Transverse colon (tissue), 4 donors: ENCODE data around the gene OR5C1. TPM values are rescaled to one million over a fixed set of nuclear protein-coding genes. Genes with fewer than 3 reads are reported as not detected.

ENCODE experiments used
- DNase-seq: peaks from one replicate; pipeline ENCODE4 v3.0.0-alpha.2; 2019
- H3K27ac ChIP-seq, 4 donors: fragments of 200-600 bp; sonication (generic); 2 replicates each; pipeline ENCODE4 v1.5.1; 2016 to 2018; ENCODE audit warnings: inconsistent platforms in 4 of 4
- H3K27me3 ChIP-seq: fragments of 200-600 bp; sonication (generic); 2 replicates; pipeline ENCODE4 v1.5.1; 2017; ENCODE audit warnings: inconsistent platforms
- H3K36me3 ChIP-seq, 4 donors: fragments of 200-600 bp; sonication (generic); 2 replicates each; pipeline ENCODE4 v1.5.1; 2017 to 2019; ENCODE audit warnings: inconsistent platforms in 4 of 4
- H3K4me1 ChIP-seq, 4 donors: fragments of 200-600 bp; sonication (generic); 2 replicates each; pipeline ENCODE4 v1.5.1; 2017 to 2020; ENCODE audit warnings: inconsistent platforms in 4 of 4
- H3K4me3 ChIP-seq, 4 donors: fragments of 200-600 bp; sonication (generic); 1 replicate in 1 of 4; 2 replicates in 3 of 4; pipeline versions ENCODE4 v1.5.1 to v1.6.1; 2017 to 2019; ENCODE audit warnings: inconsistent platforms in 4 of 4
- H3K9me3 ChIP-seq, 2 donors: fragments of 200-600 bp; sonication (generic); 2 replicates each; pipeline ENCODE4 v1.5.1; 2017 to 2019; ENCODE audit warnings: inconsistent platforms in 2 of 2
- EP300 ChIP-seq: sonication (generic); formaldehyde crosslinking; IDR thresholded peaks from one replicate; pipeline ENCODE4 v1.6.1; 2017; ENCODE audit warnings: antibody characterized with exemption, low read depth
- POLR2A ChIP-seq: fragments of 450-650 bp; IDR thresholded peaks from one replicate; pipeline ENCODE4 v1.6.1; 2016; ENCODE audit warnings: antibody characterized with exemption, mild to moderate bottlenecking, moderate library complexity
- POLR2AphosphoS5 ChIP-seq, 3 donors: sonication (generic); formaldehyde crosslinking; IDR thresholded peaks; one replicate each; pipeline ENCODE4 v1.6.1; 2016; ENCODE audit warnings: antibody characterized with exemption in 3 of 3
- WGBS, 2 donors: methylation state at CpG; one replicate each; pipeline ENCODE4 v1.1.5; 2018; ENCODE audit warnings: low coverage in 1 of 2; 5-methylcytosine and 5-hydroxymethylcytosine counted together
- in situ Hi-C, 4 donors: fragments of 200-750 bp; cut with MboI; loops; one replicate each; pipeline versions ENCODE4 v1.15.0 to v1.15.1; 2017; ENCODE audit warnings: low sequenced_read_pairs in 3 of 4, low pct_ligation_motif_present in 1 of 4, low pct_unique_long_range_greater_than_20kb in 1 of 4
- intact Hi-C: fragments of 100-400 bp; cut with DNase I; formaldehyde crosslinking; loops from one replicate; pipeline ENCODE4 v1.15.1; 2023; ENCODE audit warnings: low total_unique reads
- total RNA-seq, 4 donors: library from RNA; depleted of rRNA; stranded (reverse); fragments of >200 nt; gene quantifications; one replicate each; pipeline ENCODE4 v1.1.0, GENCODE V29; 2016
- TF ChIP-seq, protein P1 (sequence below), 5 experiments: fragments of 200-600 bp in 3 of 5; fragments of 450-650 bp in 2 of 5; sonication (generic) in 3 of 5; IDR thresholded peaks; 1 replicate in 2 of 5; 2 replicates in 3 of 5; pipeline ENCODE4 v1.5.1; 2016 to 2017; ENCODE audit warnings: antibody characterized with exemption in 5 of 5, inconsistent platforms in 3 of 5, mild to moderate bottlenecking in 2 of 5, moderate library complexity in 1 of 5

The OR5C1 gene
- total RNA-seq, 4 donors from 2014 or later = not detected

DNA sequence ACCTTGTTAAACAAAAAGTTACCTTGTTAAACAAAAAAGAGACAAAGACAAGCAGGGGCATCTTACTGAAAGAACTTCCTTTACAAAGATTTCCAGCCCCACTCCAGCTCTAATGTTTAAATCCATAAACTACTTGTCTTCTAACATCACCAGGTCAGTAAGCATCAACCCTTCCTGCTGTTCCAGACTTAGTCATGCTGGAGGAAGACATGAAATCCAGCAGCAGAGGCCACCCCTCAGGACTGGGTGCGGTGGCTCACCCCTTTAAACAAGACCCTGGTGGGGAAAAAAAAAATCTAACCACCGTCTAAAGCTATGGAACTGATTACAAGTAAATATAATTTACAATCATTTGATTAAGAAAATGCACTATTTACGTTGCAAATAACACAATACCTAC is 30.6 kb downstream of the OR5C1 start:
- Histone ChIP-seq H3K27ac (peak overlapping the region in 3 of 4 donors; percentile 7 to 24 (median 14)), H3K4me1 (peaks cover 0 to 29% (median 6%) of the 10 kb centered on the region in 4 donors), H3K27me3 (no peaks in the 10 kb centered on the region), H3K4me3 (no peak overlapping the region), H3K36me3 (peaks cover 0 to 8% (median 0%) of the 10 kb centered on the region in 4 donors), H3K9me3 (no peaks in the 10 kb centered on the region)
- in situ Hi-C loops = loop anchor here (10.0 to 25.0 kb wide), 2 partner anchors 355 to 707 kb away; no protein-coding TSS in a partner anchor
- 54 to 57% methylated on average over 3 of the region's 3 CpGs for WGBS, 2 donors
- no peak for DNase-seq
- TF ChIP-seq POLR2AphosphoS5 (IDR thresholded peaks at IDR 0.05) (no peak), EP300 (no peak), POLR2A (no peak)
- TF ChIP-seq, protein P1, sequence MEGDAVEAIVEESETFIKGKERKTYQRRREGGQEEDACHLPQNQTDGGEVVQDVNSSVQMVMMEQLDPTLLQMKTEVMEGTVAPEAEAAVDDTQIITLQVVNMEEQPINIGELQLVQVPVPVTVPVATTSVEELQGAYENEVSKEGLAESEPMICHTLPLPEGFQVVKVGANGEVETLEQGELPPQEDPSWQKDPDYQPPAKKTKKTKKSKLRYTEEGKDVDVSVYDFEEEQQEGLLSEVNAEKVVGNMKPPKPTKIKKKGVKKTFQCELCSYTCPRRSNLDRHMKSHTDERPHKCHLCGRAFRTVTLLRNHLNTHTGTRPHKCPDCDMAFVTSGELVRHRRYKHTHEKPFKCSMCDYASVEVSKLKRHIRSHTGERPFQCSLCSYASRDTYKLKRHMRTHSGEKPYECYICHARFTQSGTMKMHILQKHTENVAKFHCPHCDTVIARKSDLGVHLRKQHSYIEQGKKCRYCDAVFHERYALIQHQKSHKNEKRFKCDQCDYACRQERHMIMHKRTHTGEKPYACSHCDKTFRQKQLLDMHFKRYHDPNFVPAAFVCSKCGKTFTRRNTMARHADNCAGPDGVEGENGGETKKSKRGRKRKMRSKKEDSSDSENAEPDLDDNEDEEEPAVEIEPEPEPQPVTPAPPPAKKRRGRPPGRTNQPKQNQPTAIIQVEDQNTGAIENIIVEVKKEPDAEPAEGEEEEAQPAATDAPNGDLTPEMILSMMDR (IDR thresholded peaks at IDR 0.05) = no peak
- intact Hi-C loops = no loop called here

- H3K9me3 ChIP-seq = no peaks in the 10 kb centered on the region
- H3K4me1 ChIP-seq = peaks cover 0 to 29% (median 6%) of the 10 kb centered on the region in 4 donors
- H3K36me3 ChIP-seq = peaks cover 0 to 8% (median 0%) of the 10 kb centered on the region in 4 donors
- DNase-seq = no peak
- in situ Hi-C loops (loop anchor here (10.0 to 25.0 kb wide), 2 partner anchors 355 to 708 kb away; no protein-coding TSS in a partner anchor), intact Hi-C loops (no loop called here)
- no peak overlapping the region for H3K4me3 ChIP-seq
- TF ChIP-seq POLR2AphosphoS5 (IDR thresholded peaks at IDR 0.05) = no peak
- no peak for TF ChIP-seq EP300
- TF ChIP-seq, protein P1 (IDR thresholded peaks at IDR 0.05) = no peak
- no peak for TF ChIP-seq POLR2A
- H3K27me3 ChIP-seq = no peaks in the 10 kb centered on the region
- peak overlapping the region in 3 of 4 donors; percentile 7 to 24 (median 14) for H3K27ac ChIP-seq
- 68 to 83% methylated on average over 5 to 9 of the region's 9 CpGs for WGBS, 2 donors
These were observed 31.2 kb downstream of the OR5C1 start for GRCh38 chr9:122819791-122820489.

GRCh38 chr9:122820490-122820845 is 31.7 kb downstream of the OR5C1 start:
- H3K36me3 ChIP-seq = peaks cover 0 to 12% (median 0%) of the 10 kb centered on the region in 4 donors
- no peak for TF ChIP-seq EP300
- TF ChIP-seq, protein P1 (IDR thresholded peaks at IDR 0.05) = no peak
- TF ChIP-seq POLR2AphosphoS5 (IDR thresholded peaks at IDR 0.05) = no peak
- no peak for TF ChIP-seq POLR2A
- no peak for DNase-seq
- no peaks in the 10 kb centered on the region for H3K27me3 ChIP-seq
- H3K9me3 ChIP-seq = no peaks in the 10 kb centered on the region
- 95 to 100% methylated on average over 1 to 11 of the region's 11 CpGs for WGBS, 2 donors
- peaks cover 0 to 27% (median 6%) of the 10 kb centered on the region in 4 donors for H3K4me1 ChIP-seq
- H3K27ac ChIP-seq = peak overlapping the region in 1 of 4 donors; percentile 15
- in situ Hi-C loops (loop anchor here (25.0 kb wide), 1 partner anchor 708 kb away; no protein-coding TSS in a partner anchor), intact Hi-C loops (no loop called here)
- H3K4me3 ChIP-seq = no peak overlapping the region

GRCh38 chr9:122821278-122821943 is 32.7 kb downstream of the OR5C1 start:
- Histone ChIP-seq H3K4me1 (peaks cover 1 to 34% (median 10%) of the 10 kb centered on the region in 4 donors), H3K27me3 (no peaks in the 10 kb centered on the region), H3K27ac (peak overlapping the region; percentile 17 to 49 (median 34)), H3K9me3 (no peaks in the 10 kb centered on the region), H3K4me3 (no peak overlapping the region), H3K36me3 (peaks cover 0 to 19% (median 0%) of the 10 kb centered on the region in 4 donors)
- in situ Hi-C loops (loop anchor here (25.0 kb wide), 1 partner anchor 709 kb away; no protein-coding TSS in a partner anchor), intact Hi-C loops (no loop called here)
- peak; percentile 40 for DNase-seq
- peak in 2 of 3 donors; percentile 30 to 32 for TF ChIP-seq POLR2AphosphoS5 (IDR thresholded peaks at IDR 0.05)
- TF ChIP-seq EP300 = no peak
- WGBS, 2 donors = 35 to 37% methylated on average over 3 to 7 of the region's 7 CpGs
